Measurements from ENCODE around the gene MRPL10.
"Not testable (repeated sequence)": the region's sequence is repeated elsewhere in the genome, so short reads cannot be mapped to it uniquely, and the experiment has no call there.

MRPL10 gene

GRCh38 chr17:47792457-47792856, 38.9 kb downstream of the MRPL10 start:
- DNase-seq (ENCODE audit: low spot score), result no peak

GRCh38 chr17:47791025-47791424, 40.3 kb downstream of the MRPL10 start:
- no peak for DNase-seq (ENCODE audit: low spot score)

- peak; percentile 57 for DNase-seq (ENCODE audit: low spot score)
These were observed 41.5 kb downstream of the MRPL10 start for GRCh38 chr17:47789611-47790561.

- peak; percentile 14 for DNase-seq (ENCODE audit: low spot score)
These were observed 45.7 kb downstream of the MRPL10 start for GRCh38 chr17:47785538-47786123.

- DNase-seq (ENCODE audit: low spot score), result no peak
These were observed 49.9 kb downstream of the MRPL10 start for GRCh38 chr17:47781397-47781796.

- no peak for DNase-seq (ENCODE audit: low spot score)
These were observed 53.1 kb downstream of the MRPL10 start for GRCh38 chr17:47778184-47778635.

GRCh38 chr17:47776330-47777197, 54.8 kb downstream of the MRPL10 start:
- peak; percentile 71 for DNase-seq (ENCODE audit: low spot score)

- no peak for DNase-seq (ENCODE audit: low spot score)
These were observed 56.3 kb downstream of the MRPL10 start for GRCh38 chr17:47774987-47775580.

GRCh38 chr17:47774331-47774730, 57.0 kb downstream of the MRPL10 start:
- DNase-seq (ENCODE audit: low spot score), result no peak

- not testable (repeated sequence) for DNase-seq (ENCODE audit: low spot score)
These were observed 57.7 kb downstream of the MRPL10 start for GRCh38 chr17:47773649-47774048.
